ENCODE results near the gene USF2. TPM values are rescaled to one million over a fixed set of nuclear protein-coding genes. Genes with fewer than 3 reads are reported as not detected.
A peak's percentile ranks its signal among the peaks of the same experiment; 100 is the strongest.

The USF2 gene
- total and polyA plus RNA-seq, 2 of the 8 experiments (the other 6 are each of a cell fraction or from before 2014, with no cell fraction given) = 74.1 to 109 TPM

DNA sequence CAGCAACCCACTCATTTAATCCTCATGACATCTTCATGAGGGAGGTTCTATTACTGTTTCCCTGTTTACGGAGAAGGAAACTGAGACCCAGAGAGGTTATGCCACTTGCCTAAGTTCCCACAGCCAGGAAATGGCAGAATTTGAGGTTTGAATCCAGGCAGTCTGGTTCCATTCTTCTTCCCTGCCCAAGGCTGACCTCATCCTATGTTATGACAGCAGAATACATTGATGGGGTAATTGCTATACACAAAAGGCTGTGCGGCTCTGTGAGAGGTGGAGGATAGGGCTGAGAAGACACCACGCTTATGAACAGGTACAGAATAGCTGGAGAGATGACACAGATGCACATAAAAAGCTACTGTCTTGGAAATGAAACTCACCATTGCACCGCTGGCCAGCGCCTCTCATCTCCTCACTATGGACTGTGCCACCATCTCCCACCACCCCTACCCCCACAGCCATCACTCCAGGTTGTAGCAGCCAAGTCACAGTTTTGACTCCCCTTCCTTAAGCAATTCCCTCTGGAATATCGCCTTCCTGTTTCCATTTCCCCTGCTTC, 34.7 kb downstream of the USF2 start:
- Histone ChIP-seq H3K4me3 (ENCODE audit: extremely low read depth in 1 of 4, insufficient read depth in 2 of 4, low read depth in 3 of 4, low read length in 4 of 4) (no peak overlapping the region), H3K36me3 (ENCODE audit: control insufficient read depth in 2 of 4, insufficient read depth in 4 of 4, low read length in 3 of 4) (no peaks in the 10 kb centered on the region; a peak in 1 of 8 replicates), H3K56ac (replicated peaks; ENCODE audit: insufficient read length, low read depth, low read length) (no peak overlapping the region), H2BK12ac (ENCODE audit: low read depth, low read length) (peak overlapping the region; percentile 20; the same call in 1 of the 2 replicates), H3K4me2 (ENCODE audit: insufficient read depth in 1 of 2, low read depth in 2 of 2, low read length in 2 of 2) (no peak overlapping the region), H3K23me2 (ENCODE audit: low read depth, low read length) (peaks cover 4% of the 10 kb centered on the region; the same call in 1 of the 2 replicates), H3K27me3 (replicated peaks in 1 of 4; ENCODE audit: control insufficient read depth in 3 of 4, extremely low read depth in 1 of 4, insufficient read depth in 3 of 4, low read length in 3 of 4) (0 out of 7 replicates have a peak, but pooled peaks cover 0 to 1% (median 0%) of the 10 kb centered on the region in 4 experiments), H4K8ac (ENCODE audit: extremely low read depth, insufficient read depth, low read length) (no peak overlapping the region), H3K9me3 (ENCODE audit: insufficient read depth in 2 of 2, low read depth in 1 of 2, low read length in 1 of 2) (no peaks in the 10 kb centered on the region), H3K14ac (ENCODE audit: insufficient read length) (no peak overlapping the region), H2BK15ac (ENCODE audit: low read length) (no peak overlapping the region), H3K4ac (replicated peaks; ENCODE audit: insufficient read length, low read depth, low read length) (no peak overlapping the region), H4K91ac (replicated peaks; ENCODE audit: insufficient read length, low read length) (no peak overlapping the region), H2BK20ac (ENCODE audit: low read length) (no peak overlapping the region), H2BK120ac (replicated peaks; ENCODE audit: low read depth, low read length) (no peak overlapping the region), H3K9ac (replicated peaks in 1 of 4; ENCODE audit: extremely low read depth in 1 of 4, low read depth in 3 of 4, low read length in 3 of 4) (no peak overlapping the region; a peak in 1 of 7 replicates), H3K23ac (ENCODE audit: insufficient read length) (no peak overlapping the region), H4K20me1 (replicated peaks in 1 of 2; ENCODE audit: control insufficient read depth in 1 of 2, insufficient read depth in 2 of 2, low read length in 2 of 2) (peaks cover 0 to 6% of the 10 kb centered on the region in 2 experiments), H3K79me1 (ENCODE audit: low read depth, low read length) (peaks cover 3% of the 10 kb centered on the region; the same call in 1 of the 2 replicates), H3K79me2 (ENCODE audit: control insufficient read depth in 1 of 2, insufficient read depth in 2 of 2, low read length in 2 of 2) (no peaks in the 10 kb centered on the region), H4K5ac (ENCODE audit: insufficient read length, low read depth, low read length) (no peak overlapping the region), H2AK5ac (ENCODE audit: low read depth, low read length) (no peak overlapping the region), H2BK5ac (ENCODE audit: low read depth, low read length) (no peak overlapping the region), H3K18ac (ENCODE audit: extremely low read depth, low read length) (no peak overlapping the region), H2AFZ (ENCODE audit: low read length) (no peak overlapping the region), H3K27ac (ENCODE audit: low read depth, low read length) (no peak overlapping the region), H3K4me1 (replicated peaks in 1 of 4; ENCODE audit: control insufficient read depth in 3 of 4, insufficient read depth in 4 of 4, low read length in 3 of 4) (peaks cover 0 to 4% (median 0%) of the 10 kb centered on the region in 4 experiments; a peak in 1 of 7 replicates)
- TF ChIP-seq SUZ12 (IDR thresholded peaks at IDR 0.05; ENCODE audit: low read length) (no peak), CEBPB (IDR thresholded peaks at IDR 0.05; ENCODE audit: low read depth, low read length) (no peak), BCL11A (IDR thresholded peaks at IDR 0.05; ENCODE audit: low read depth in 2 of 2, low read length in 2 of 2) (no peak), TCF12 (IDR thresholded peaks at IDR 0.05; ENCODE audit: low read depth, low read length) (no peak)
- FAIRE-seq (no peak), DNase-seq (ENCODE audit: low read depth in 1 of 2, low spot score in 2 of 2) (no peak)
- CTCF ChIA-PET (ENCODE audit: partially characterized antibody) = interaction anchor here (0.6 kb wide), 1 partner anchor 466 kb away, joined by 3 read pairs; no protein-coding TSS in a partner anchor
- 69% methylated on average over 5 of the region's 6 CpGs; no CpG with 5 or more reads in 1 of the 2 experiments for WGBS, 2 experiments (ENCODE audit: extremely low coverage in 1 of 2, insufficient coverage in 1 of 2, insufficient read length in 1 of 2, insufficient replicate concordance in 2 of 2, low coverage in 1 of 2, low lambda C conversion rate in 2 of 2, missing lambda C conversion rate in 1 of 2)
- POLR2A ChIA-PET (ENCODE audit: partially characterized antibody) = no interaction called here

Measured in H1 (cell line).